H1 (cell line): ENCODE results near the gene SNAI1. TPM values are rescaled to one million over a fixed set of nuclear protein-coding genes. Genes with fewer than 3 reads are reported as not detected.

ENCODE experiments used
- NANOG ChIP-seq: IDR thresholded peaks from 2 replicates; pipeline ENCODE4 v1.6.1; 2011; ENCODE audit warnings: low read length, low read depth, mild to moderate bottlenecking, inconsistent platforms; ENCODE audit not compliant: insufficient read depth, poor library complexity, severe bottlenecking
- polyA plus RNA-seq, 7 experiments: library from polyadenylated mRNA; depleted of rRNA in 3 of 7; stranded (reverse) in 5 of 7; unstranded in 2 of 7; fragments of >200 nt in 5 of 7; fragments of 200-250 nt in 2 of 7; gene quantifications; 1 replicate in 5 of 7; 2 replicates in 1 of 7; 4 replicates in 1 of 7; pipeline versions ENCODE4 v1.2.1 to v1.2.3, GENCODE V29; 2011 to 2013; ENCODE audit warnings: missing spikeins in 2 of 7, mixed read lengths in 2 of 7
- total RNA-seq: library from RNA; stranded (reverse); fragmentation: NEBNext Ultra II Directional; extraction: Animal tissue kit (Norgen Biotek cat#: 25700); gene quantifications from 2 replicates; pipeline ENCODE4 v1.2.1, GENCODE V29; 2021

Gene SNAI1
- total and polyA plus RNA-seq, 2 of the 8 experiments (the other 6 are each of a cell fraction or from before 2014, with no cell fraction given), result 6.5 to 8.0 TPM

GRCh38 chr20:50023116-50023805 lies 40.5 kb downstream of the SNAI1 start (continued):
- TF ChIP-seq NANOG, result no peak
